Vagina (tissue), 2 donors: ENCODE data around the gene ADGRL3. TPM values are rescaled to one million over a fixed set of nuclear protein-coding genes. Genes with fewer than 3 reads are reported as not detected.

Experiments used
- DNase-seq, 2 donors: peaks; one replicate each; pipeline ENCODE4 v3.0.0-alpha.2; 2017; ENCODE audit errors: extremely low spot score in 2 of 2
- H3K27ac ChIP-seq: fragments of 200-600 bp; sonication (generic); one replicate; pipeline ENCODE4 v1.5.1; 2019
- H3K27me3 ChIP-seq: fragments of 200-600 bp; sonication (generic); one replicate; pipeline ENCODE4 v1.5.1; 2019
- H3K36me3 ChIP-seq, 2 donors: fragments of 200-600 bp; sonication (generic); one replicate each; pipeline ENCODE4 v1.5.1; 2017 to 2019
- H3K4me1 ChIP-seq: fragments of 200-600 bp; sonication (generic); one replicate; pipeline ENCODE4 v1.5.1; 2019
- H3K4me3 ChIP-seq, 2 donors: fragments of 200-600 bp; sonication (generic); 1 replicate in 1 of 2; 2 replicates in 1 of 2; pipeline ENCODE4 v1.5.1; 2016 to 2019
- H3K9me3 ChIP-seq: fragments of 200-600 bp; sonication (generic); one replicate; pipeline ENCODE4 v1.5.1; 2019
- POLR2A ChIP-seq, 2 donors: fragments of 450-650 bp; IDR thresholded peaks; one replicate each; pipeline ENCODE4 v1.6.1; 2017; ENCODE audit warnings: antibody characterized with exemption in 2 of 2, mild to moderate bottlenecking in 2 of 2, moderate library complexity in 2 of 2
- POLR2AphosphoS5 ChIP-seq, 2 donors: sonication (generic); formaldehyde crosslinking; IDR thresholded peaks; one replicate each; pipeline ENCODE4 v1.9.0; 2017; ENCODE audit warnings: antibody characterized with exemption in 2 of 2, mild to moderate bottlenecking in 2 of 2, low read depth in 1 of 2; ENCODE audit not compliant: insufficient read depth in 1 of 2
- intact Hi-C: fragments of 100-400 bp; cut with DNase I; formaldehyde crosslinking; loops from one replicate; pipeline ENCODE4 v1.15.1; 2023
- total RNA-seq: library from RNA; depleted of rRNA; stranded (reverse); fragments of >200 nt; gene quantifications from one replicate; pipeline ENCODE4 v1.2.3, GENCODE V29; 2016
- TF ChIP-seq, protein P1 (sequence below), 3 experiments: fragments of 450-650 bp in 2 of 3; fragments of 200-600 bp in 1 of 3; sonication (generic) in 1 of 3; IDR thresholded peaks; one replicate each; pipeline ENCODE4 v1.5.1; 2017 to 2019; ENCODE audit warnings: antibody characterized with exemption in 3 of 3, mild to moderate bottlenecking in 2 of 3, moderate library complexity in 2 of 3

Gene ADGRL3
- total RNA-seq, 1 donor from 2014 or later = 16.9 TPM

DNA sequence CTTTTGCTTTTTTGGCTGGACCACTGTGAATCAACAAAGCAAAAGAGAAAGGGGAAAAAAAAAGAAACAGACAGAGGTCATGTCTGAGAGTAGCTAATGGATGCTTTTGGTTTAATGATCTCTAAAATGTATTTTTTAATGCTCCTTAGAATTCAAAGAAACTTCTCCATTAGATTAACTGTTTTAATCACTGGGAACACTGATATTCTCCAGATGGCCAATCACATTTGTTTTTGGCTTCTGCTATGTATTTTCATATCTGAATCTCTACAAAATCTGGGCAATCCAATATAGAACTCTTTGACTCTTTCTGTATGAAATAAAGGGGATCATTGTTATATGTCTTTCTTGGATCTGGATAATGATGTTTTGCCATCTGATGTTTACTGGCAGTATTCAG is 278.2 kb downstream of the ADGRL3 start:
- no peak for TF ChIP-seq POLR2AphosphoS5 (IDR thresholded peaks at IDR 0.05; ENCODE audit: insufficient read depth in 1 of 2, low read depth in 1 of 2)
- no peak for TF ChIP-seq POLR2A (IDR thresholded peaks at IDR 0.05)
- TF ChIP-seq, protein P1, sequence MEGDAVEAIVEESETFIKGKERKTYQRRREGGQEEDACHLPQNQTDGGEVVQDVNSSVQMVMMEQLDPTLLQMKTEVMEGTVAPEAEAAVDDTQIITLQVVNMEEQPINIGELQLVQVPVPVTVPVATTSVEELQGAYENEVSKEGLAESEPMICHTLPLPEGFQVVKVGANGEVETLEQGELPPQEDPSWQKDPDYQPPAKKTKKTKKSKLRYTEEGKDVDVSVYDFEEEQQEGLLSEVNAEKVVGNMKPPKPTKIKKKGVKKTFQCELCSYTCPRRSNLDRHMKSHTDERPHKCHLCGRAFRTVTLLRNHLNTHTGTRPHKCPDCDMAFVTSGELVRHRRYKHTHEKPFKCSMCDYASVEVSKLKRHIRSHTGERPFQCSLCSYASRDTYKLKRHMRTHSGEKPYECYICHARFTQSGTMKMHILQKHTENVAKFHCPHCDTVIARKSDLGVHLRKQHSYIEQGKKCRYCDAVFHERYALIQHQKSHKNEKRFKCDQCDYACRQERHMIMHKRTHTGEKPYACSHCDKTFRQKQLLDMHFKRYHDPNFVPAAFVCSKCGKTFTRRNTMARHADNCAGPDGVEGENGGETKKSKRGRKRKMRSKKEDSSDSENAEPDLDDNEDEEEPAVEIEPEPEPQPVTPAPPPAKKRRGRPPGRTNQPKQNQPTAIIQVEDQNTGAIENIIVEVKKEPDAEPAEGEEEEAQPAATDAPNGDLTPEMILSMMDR (IDR thresholded peaks at IDR 0.05) = no peak
- Histone ChIP-seq H3K9me3 (no peaks in the 10 kb centered on the region), H3K27ac (no peak overlapping the region), H3K36me3 (no peaks in the 10 kb centered on the region), H3K27me3 (no peaks in the 10 kb centered on the region), H3K4me1 (no peaks in the 10 kb centered on the region), H3K4me3 (no peak overlapping the region)
- no peak for DNase-seq
- intact Hi-C loops = no loop called here

DNA sequence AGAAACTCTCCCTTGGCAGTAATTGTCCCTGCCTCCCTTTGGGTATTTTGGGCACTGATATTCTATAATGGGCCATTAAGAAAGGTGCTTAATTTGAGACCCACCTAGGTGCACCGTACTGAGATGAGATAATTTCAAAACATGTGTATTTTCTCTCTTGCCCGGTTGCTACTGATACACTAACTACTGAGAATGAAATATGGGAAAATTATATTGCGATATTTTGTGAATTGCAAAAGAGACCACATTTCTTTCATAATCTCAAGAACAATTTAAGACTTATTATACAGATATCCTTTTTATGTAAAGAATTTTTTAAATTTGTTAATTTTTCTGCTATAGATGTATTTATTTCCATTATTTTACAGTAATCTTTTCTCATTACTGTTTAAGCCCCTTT is 284.9 kb downstream of the ADGRL3 start:
- no peaks in the 10 kb centered on the region for H3K36me3 ChIP-seq
- intact Hi-C loops = no loop called here
- no peaks in the 10 kb centered on the region for H3K27me3 ChIP-seq
- H3K27ac ChIP-seq = no peak overlapping the region
- TF ChIP-seq, protein P1 (IDR thresholded peaks at IDR 0.05) = no peak
- TF ChIP-seq POLR2AphosphoS5 (IDR thresholded peaks at IDR 0.05; ENCODE audit: insufficient read depth in 1 of 2, low read depth in 1 of 2) = no peak
- no peak for TF ChIP-seq POLR2A (IDR thresholded peaks at IDR 0.05)
- no peak overlapping the region for H3K4me3 ChIP-seq
- DNase-seq = no peak
- no peaks in the 10 kb centered on the region for H3K9me3 ChIP-seq
- no peaks in the 10 kb centered on the region for H3K4me1 ChIP-seq

DNA sequence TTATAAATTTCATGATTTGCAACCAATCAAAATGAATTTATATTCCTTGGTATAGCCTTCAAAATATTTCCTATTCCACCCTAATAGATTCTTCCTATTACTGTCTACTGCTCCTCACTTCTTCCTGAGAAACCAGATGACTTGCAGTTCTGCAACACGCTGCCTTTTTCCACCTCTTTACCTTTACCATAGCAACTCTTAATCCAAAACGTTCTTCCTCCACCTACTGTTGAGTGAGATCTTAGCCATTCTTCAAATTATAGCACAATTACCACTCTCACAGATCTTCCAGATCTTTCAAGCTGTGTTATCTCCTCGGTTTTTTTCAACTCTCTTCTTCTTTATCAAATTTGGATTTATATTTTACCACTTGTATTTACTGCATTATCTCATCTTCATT is 289.8 kb downstream of the ADGRL3 start:
- Histone ChIP-seq H3K4me3 (no peak overlapping the region), H3K36me3 (no peaks in the 10 kb centered on the region), H3K27ac (no peak overlapping the region), H3K9me3 (no peaks in the 10 kb centered on the region), H3K27me3 (no peaks in the 10 kb centered on the region), H3K4me1 (no peaks in the 10 kb centered on the region)
- no peak for TF ChIP-seq POLR2A (IDR thresholded peaks at IDR 0.05)
- TF ChIP-seq, protein P1 (IDR thresholded peaks at IDR 0.05) = no peak
- no peak for TF ChIP-seq POLR2AphosphoS5 (IDR thresholded peaks at IDR 0.05; ENCODE audit: insufficient read depth in 1 of 2, low read depth in 1 of 2)
- no peak for DNase-seq
- intact Hi-C loops = no loop called here

DNA sequence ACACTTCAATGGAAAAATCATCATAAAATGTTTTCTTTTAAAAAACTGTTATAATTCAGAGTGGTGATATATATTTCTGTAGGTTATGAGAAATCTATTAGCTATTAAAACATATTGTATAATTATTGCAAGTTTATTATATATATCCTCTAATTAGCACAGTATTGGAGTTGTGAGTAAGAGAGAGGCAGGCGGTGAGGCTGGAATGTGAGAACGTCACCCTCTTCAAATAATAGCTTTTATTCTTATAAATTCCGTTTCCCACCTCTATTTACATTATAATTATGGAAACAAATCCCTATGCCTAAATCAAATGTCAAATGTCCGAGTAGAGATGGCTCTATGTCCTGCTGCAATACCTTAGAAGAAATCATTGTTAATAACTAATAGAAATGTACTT is 292.9 kb downstream of the ADGRL3 start:
- no peak for DNase-seq
- Histone ChIP-seq H3K4me3 (no peak overlapping the region), H3K27ac (no peak overlapping the region), H3K36me3 (no peaks in the 10 kb centered on the region), H3K27me3 (no peaks in the 10 kb centered on the region), H3K4me1 (no peaks in the 10 kb centered on the region), H3K9me3 (no peaks in the 10 kb centered on the region)
- TF ChIP-seq POLR2AphosphoS5 (IDR thresholded peaks at IDR 0.05; ENCODE audit: insufficient read depth in 1 of 2, low read depth in 1 of 2) (no peak), POLR2A (IDR thresholded peaks at IDR 0.05) (no peak)
- TF ChIP-seq, protein P1 (IDR thresholded peaks at IDR 0.05) = no peak
- intact Hi-C loops = no loop called here

DNA sequence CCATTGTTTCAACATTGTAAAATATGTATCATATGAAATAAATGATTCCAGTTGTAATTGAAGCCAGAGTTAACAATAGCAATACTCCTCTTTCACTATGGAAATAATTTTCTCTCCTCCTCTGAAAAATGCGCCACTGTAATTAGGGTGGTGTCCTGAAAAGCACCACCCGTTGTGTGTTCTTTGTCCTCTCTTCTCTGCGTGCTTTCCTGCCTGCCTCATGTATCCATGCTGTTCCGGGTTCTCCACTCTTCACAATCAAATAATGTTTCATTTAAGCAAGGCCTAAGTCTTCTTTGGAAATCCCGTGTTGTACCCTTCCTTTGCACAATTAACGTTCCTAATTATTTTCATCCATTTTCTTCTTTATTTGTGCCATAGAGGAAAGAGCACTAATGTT is 293.3 kb downstream of the ADGRL3 start:
- no peak for DNase-seq
- Histone ChIP-seq H3K4me3 (no peak overlapping the region), H3K36me3 (no peaks in the 10 kb centered on the region), H3K4me1 (no peaks in the 10 kb centered on the region), H3K9me3 (no peaks in the 10 kb centered on the region), H3K27ac (no peak overlapping the region), H3K27me3 (no peaks in the 10 kb centered on the region)
- TF ChIP-seq POLR2A (IDR thresholded peaks at IDR 0.05) = no peak
- TF ChIP-seq, protein P1 (IDR thresholded peaks at IDR 0.05) = no peak
- no peak for TF ChIP-seq POLR2AphosphoS5 (IDR thresholded peaks at IDR 0.05; ENCODE audit: insufficient read depth in 1 of 2, low read depth in 1 of 2)
- intact Hi-C loops = no loop called here
